K562 (cell line): ENCODE results near the gene ZNF189. TPM values are rescaled to one million over a fixed set of nuclear protein-coding genes. Genes with fewer than 3 reads are reported as not detected.

Source experiments
- ATAC-seq: fragments of 200-7000 bp; cut with Tn5 transposase; 3 replicates; pipeline ENCODE4 v1.9.1; 2020; ENCODE audit warnings: moderate library complexity
- BruUV-seq: library from RNA; stranded (reverse); fragments of 400-500 nt; replicated peaks from 2 replicates; lab custom pipeline; 2021; lab: Mats Ljungman, UMichigan
- CTCF ChIA-PET: fragments of 300-600 bp; formaldehyde crosslinking; extraction: SDS; loops from one replicate; lab custom pipeline; 2021; ENCODE audit warnings: low intra/inter-chr PET ratio; lab: Yijun Ruan, JAX
- POLR2A ChIA-PET: fragments of 300-600, 350-650 bp; sonication (Branson Sonifier 250); formaldehyde crosslinking; extraction: SDS; loops from one replicate; lab custom pipeline; 2021; ENCODE audit warnings: antibody characterized with exemption, inconsistent platforms; lab: Yijun Ruan, JAX
- DNase-seq, 4 experiments: peaks; one replicate each; pipeline versions ENCODE4 v3.0.0 to v3.0.0-alpha.2; 2011 to 2018; ENCODE audit warnings: low spot score in 3 of 4, mixed read lengths in 3 of 4; ENCODE audit errors: extremely low read depth in 1 of 4
- FAIRE-seq: peaks from 2 replicates; lab custom pipeline; 2011; peaks lifted over from hg19 to GRCh38; lab: Jason Lieb, UNC
- H2AFZ ChIP-seq: 2 replicates; pipeline ENCODE4 v1.6.0; 2011; ENCODE audit warnings: low read depth, low read length, control low read depth, inconsistent platforms
- H3K27ac ChIP-seq: fragments of 200-600 bp; 3 replicates; pipeline ENCODE4 v1.8.0; 2011; ENCODE audit warnings: low read depth, mild to moderate bottlenecking, control low read depth, inconsistent platforms, low read length, moderate library complexity, mixed read lengths; ENCODE audit errors: extremely low read depth
- H3K27me3 ChIP-seq, 2 experiments: fragments of 300-600 bp in 1 of 2; 2 replicates in 1 of 2; 3 replicates in 1 of 2; pipeline versions ENCODE4 v1.6.0 to v1.8.0; 2011; ENCODE audit warnings: inconsistent platforms in 2 of 2, low read length in 2 of 2, mild to moderate bottlenecking in 1 of 2, mixed read lengths in 1 of 2, moderate library complexity in 1 of 2; ENCODE audit not compliant: control insufficient read depth in 2 of 2, insufficient read depth in 2 of 2
- H3K36me3 ChIP-seq: fragments of 300-600 bp; 3 replicates; pipeline ENCODE4 v1.8.0; 2011; ENCODE audit warnings: mild to moderate bottlenecking, low read length, inconsistent platforms; ENCODE audit not compliant: control insufficient read depth, insufficient read depth
- H3K4me1 ChIP-seq, 2 experiments: fragments of 200-600 bp in 1 of 2; replicated peaks in 1 of 2; 2 replicates in 1 of 2; 3 replicates in 1 of 2; pipeline versions ENCODE4 v1.5.1 to v1.8.0; 2011; ENCODE audit warnings: inconsistent platforms in 2 of 2, low read length in 2 of 2, mild to moderate bottlenecking in 1 of 2, mixed read lengths in 1 of 2, moderate library complexity in 1 of 2; ENCODE audit not compliant: control insufficient read depth in 2 of 2, insufficient read depth in 2 of 2
- H3K4me2 ChIP-seq: 2 replicates; pipeline ENCODE4 v1.6.1; 2011; ENCODE audit warnings: low read length, control low read depth, inconsistent platforms, mixed read lengths; ENCODE audit not compliant: insufficient read depth
- H3K4me3 ChIP-seq: fragments of 200-600 bp; sonication (generic), shearing (Covaris generic); 2 replicates; pipeline ENCODE4 v1.5.1; 2016; ENCODE audit warnings: control low read depth, inconsistent platforms
- H3K79me2 ChIP-seq: fragments of 200-600 bp; 3 replicates; pipeline ENCODE4 v1.8.0; 2011; ENCODE audit warnings: low read length, inconsistent platforms; ENCODE audit not compliant: control insufficient read depth, insufficient read depth
- H3K9ac ChIP-seq, 2 experiments: 2 replicates each; pipeline versions ENCODE4 v1.6.0 to v1.6.1; 2011; ENCODE audit warnings: low read depth in 2 of 2, low read length in 2 of 2, control low read depth in 1 of 2, inconsistent platforms in 1 of 2, mild to moderate bottlenecking in 1 of 2, mixed read lengths in 1 of 2; ENCODE audit not compliant: insufficient read depth in 1 of 2
- H3K9me1 ChIP-seq: one replicate; pipeline ENCODE4 v1.6.0; 2011; ENCODE audit warnings: inconsistent platforms, mild to moderate bottlenecking, low read length, moderate library complexity; ENCODE audit not compliant: control insufficient read depth, insufficient read depth
- H3K9me3 ChIP-seq: replicated peaks from 2 replicates; pipeline ENCODE4 v1.5.1; 2011; ENCODE audit warnings: low read depth, low read length, inconsistent platforms; ENCODE audit not compliant: control insufficient read depth, insufficient read depth
- H4K20me1 ChIP-seq: replicated peaks from 2 replicates; pipeline ENCODE4 v1.6.1; 2011; ENCODE audit warnings: low read length, inconsistent platforms, mixed read lengths; ENCODE audit not compliant: control insufficient read depth, insufficient read depth
- ARID3A ChIP-seq: IDR thresholded peaks from 2 replicates; pipeline ENCODE4 v1.6.1; 2012; ENCODE audit warnings: low read depth, low read length, improper control_type of control experiment, borderline replicate concordance
- E4F1 ChIP-seq: fragments of 250-450 bp; sonication (Bioruptor Pico); IDR thresholded peaks from 2 replicates; pipeline ENCODE4 v1.5.0; 2021; ENCODE audit warnings: mild to moderate bottlenecking, borderline replicate concordance
- JUND ChIP-seq, 2 experiments: IDR thresholded peaks; 2 replicates in 1 of 2; 3 replicates in 1 of 2; pipeline ENCODE4 v1.6.1; 2011; ENCODE audit warnings: borderline replicate concordance in 2 of 2, low read depth in 2 of 2, low read length in 2 of 2, improper control_type of control experiment in 1 of 2, missing biosample characterization in 1 of 2, missing genetic modification characterization in 1 of 2, missing genetic modification reagents in 1 of 2
- TFAM ChIP-seq: fragments of 250-450 bp; sonication (Bioruptor Pico); conservative IDR thresholded peaks from 2 replicates; pipeline ENCODE4 v1.5.0; 2021; ENCODE audit warnings: mild to moderate bottlenecking, moderate library complexity
- ZFP30 ChIP-seq: fragments of 250-450 bp; sonication (Bioruptor Pico); IDR thresholded peaks from 2 replicates; pipeline ENCODE4 v1.8.0; 2022; ENCODE audit warnings: moderate library complexity, mild to moderate bottlenecking, inconsistent platforms, borderline replicate concordance
- ZNF507 ChIP-seq: conservative IDR thresholded peaks from 2 replicates; pipeline ENCODE4 v1.6.1; 2017; ENCODE audit warnings: missing genetic modification characterization, missing compliant biosample characterization
- whole genome bisulfite sequencing: fragments of 100-300 bp; shearing (Covaris generic); methylation state at CpG from one replicate; pipeline ENCODE4 v1.1.6; 2016; ENCODE audit warnings: low coverage, mixed read lengths; ENCODE audit not compliant: insufficient coverage; ENCODE audit errors: missing lambda C conversion rate; 5-methylcytosine and 5-hydroxymethylcytosine counted together
- in situ Hi-C: fragments of 300-500 bp; cut with MboI; formaldehyde crosslinking; loops from 4 replicates; pipeline ENCODE4 v1.15.0; 2018; ENCODE audit warnings: inconsistent platforms, mixed read lengths
- intact Hi-C: fragments of 100-400 bp; cut with micrococcal nuclease; formaldehyde crosslinking; loops from 2 replicates; pipeline ENCODE4 v1.14.2; 2022
- polyA plus RNA-seq, 8 experiments: library from polyadenylated mRNA; depleted of rRNA in 4 of 8; stranded (reverse) in 5 of 8; unstranded in 3 of 8; fragments of >200 nt; fragmentation: Nextera tagmentation in 2 of 8; fragmentation: Illumina TruSeq in 1 of 8; extraction: Ambion mirVana in 2 of 8; extraction: Trizol in 1 of 8; gene quantifications; 2 replicates each; pipeline versions ENCODE4 v1.2.1 to v1.2.3, GENCODE V29; 2011 to 2014; ENCODE audit warnings: inconsistent platforms in 1 of 8, missing spikeins in 1 of 8
- total RNA-seq, 7 experiments: library from RNA; depleted of rRNA in 6 of 7; stranded (reverse); fragments of >200 nt in 6 of 7; fragmentation: Illumina TruSeq in 2 of 7; extraction: Trizol in 2 of 7; gene quantifications; 2 replicates each; pipeline versions ENCODE4 v1.2.1 to v1.2.3, GENCODE V29; 2011 to 2021; ENCODE audit warnings: low replicate concordance in 1 of 7

ZNF189 gene
- total and polyA plus RNA-seq, 9 of the 15 experiments (the other 6 are each of a cell fraction or from before 2014, with no cell fraction given), result 2.4 to 15.3 (median 6.4) TPM

GRCh38 chr9:101427957-101428655 lies 29.5 kb downstream of the ZNF189 start:
- DNase-seq (no peak), ATAC-seq (no peak), FAIRE-seq (no peak)
- Histone ChIP-seq H3K9ac (no peak overlapping the region), H3K27ac (no peak overlapping the region), H3K4me1 (no peaks in the 10 kb centered on the region), H3K9me1 (no peaks in the 10 kb centered on the region), H3K9me3 (no peaks in the 10 kb centered on the region), H3K4me3 (no peak overlapping the region), H3K4me2 (no peak overlapping the region), H3K79me2 (no peaks in the 10 kb centered on the region), H3K36me3 (no peaks in the 10 kb centered on the region), H2AFZ (no peak overlapping the region), H4K20me1 (no peaks in the 10 kb centered on the region), H3K27me3 (peaks cover 6 to 26% of the 10 kb centered on the region in 2 experiments; a peak in 3 of 5 replicates)
- POLR2A ChIA-PET, result no interaction called here
- in situ Hi-C loops, result no loop called here
- BruUV-seq, result no TSS peak
- CTCF ChIA-PET, result interaction anchor here (0.9 kb wide), 1 partner anchor 102 kb away, joined by 3 read pairs; no protein-coding TSS in a partner anchor
- WGBS, result 3% methylated on average over 3 of the region's 3 CpGs
- intact Hi-C loops, result no loop called here
- no peak for TF ChIP-seq E4F1
- no peak for TF ChIP-seq JUND (IDR thresholded peaks at IDR 0.05; ENCODE audit: borderline replicate concordance, low read depth, low read length)
- TF ChIP-seq JUND (tag; IDR thresholded peaks at IDR 0.05; ENCODE audit: borderline replicate concordance, low read depth, low read length), result no peak
- no peak for TF ChIP-seq ZFP30 (CRISPR knock-in tag)
- no peak for TF ChIP-seq ARID3A
- TF ChIP-seq ZNF507 (tag), result no peak
- no peak for TF ChIP-seq TFAM (CRISPR knock-in tag)
